HG03558 (cell line): ENCODE measurements around the gene CAV3.

Source experiments
- ATAC-seq: cut with Tn5 transposase; IDR thresholded peaks from one replicate; pipeline ENCODE4 v1.9.1; 2021; ENCODE audit warnings: moderate number of reproducible peaks; ENCODE audit not compliant: unreplicated experiment; ENCODE audit errors: extremely low read depth

The CAV3 gene

GRCh38 chr3:8780279-8780678 lies 46.7 kb downstream of the CAV3 start:
- no peak for ATAC-seq

- no peak for ATAC-seq
Measured at GRCh38 chr3:8784676-8785435, 51.3 kb downstream of the CAV3 start.

DNA sequence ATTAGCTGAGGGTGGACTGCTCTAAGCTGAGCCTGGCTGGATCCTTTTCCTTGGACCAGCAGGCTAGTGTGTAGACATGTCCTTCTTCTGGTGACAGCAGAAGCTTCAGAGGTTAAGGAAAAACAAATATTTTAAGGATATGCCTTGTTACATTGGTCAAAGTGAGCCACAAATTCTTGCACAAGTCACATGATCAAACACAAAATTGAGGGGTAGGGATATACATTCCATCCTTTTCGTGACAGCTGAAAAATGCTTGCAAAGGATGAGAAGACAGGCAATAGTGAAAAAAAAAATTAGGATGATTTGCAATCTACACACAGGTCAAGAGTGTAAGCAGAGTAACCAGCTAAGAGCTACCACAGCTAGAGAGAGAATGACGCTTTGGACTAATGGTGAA lies 56.9 kb downstream of the CAV3 start:
- no peak for ATAC-seq

DNA sequence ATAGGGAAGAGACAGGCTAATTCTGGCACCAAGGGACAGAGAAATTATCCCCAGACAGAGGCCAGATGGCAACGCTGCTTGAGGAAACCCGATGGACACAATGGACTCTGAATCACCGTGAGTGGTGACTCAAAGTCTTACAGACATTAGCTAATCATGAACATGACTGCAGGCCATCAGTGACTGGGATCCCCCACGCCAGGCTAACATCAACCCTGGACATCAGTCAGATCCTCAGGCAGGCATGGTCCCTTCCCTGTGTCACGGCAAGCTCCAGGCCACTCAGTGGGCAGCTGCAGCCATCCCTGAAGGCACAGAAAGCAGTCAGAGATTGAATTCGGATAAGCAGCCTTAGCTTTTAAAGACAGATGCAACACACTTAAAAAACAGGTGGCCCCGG lies 59.6 kb downstream of the CAV3 start:
- no peak for ATAC-seq

- ATAC-seq, result no peak
Measured at GRCh38 chr3:8794247-8794646, 60.6 kb downstream of the CAV3 start.
